PC-3 (cell line): Measurements from ENCODE around the gene HMG20A.

Experiments
- EZH2 ChIP-seq: fragments of 300-600 bp; sonication (generic); IDR thresholded peaks from one replicate; pipeline ENCODE4 v1.6.1; 2017; ENCODE audit warnings: antibody characterized with exemption, mild to moderate bottlenecking, low read length; ENCODE audit not compliant: unreplicated experiment
- EZH2phosphoT487 ChIP-seq: fragments of 300-600 bp; sonication (generic); IDR thresholded peaks from 2 replicates; pipeline ENCODE4 v1.6.1; 2018; ENCODE audit warnings: mild to moderate bottlenecking, antibody characterized with exemption, low read length, borderline replicate concordance
- TF ChIP-seq, protein P1 (sequence below): fragments of 300-600 bp; sonication (generic); conservative IDR thresholded peaks from 2 replicates; pipeline ENCODE4 v1.5.1; 2017; ENCODE audit warnings: antibody characterized with exemption, low read depth, mild to moderate bottlenecking, low read length

DNA sequence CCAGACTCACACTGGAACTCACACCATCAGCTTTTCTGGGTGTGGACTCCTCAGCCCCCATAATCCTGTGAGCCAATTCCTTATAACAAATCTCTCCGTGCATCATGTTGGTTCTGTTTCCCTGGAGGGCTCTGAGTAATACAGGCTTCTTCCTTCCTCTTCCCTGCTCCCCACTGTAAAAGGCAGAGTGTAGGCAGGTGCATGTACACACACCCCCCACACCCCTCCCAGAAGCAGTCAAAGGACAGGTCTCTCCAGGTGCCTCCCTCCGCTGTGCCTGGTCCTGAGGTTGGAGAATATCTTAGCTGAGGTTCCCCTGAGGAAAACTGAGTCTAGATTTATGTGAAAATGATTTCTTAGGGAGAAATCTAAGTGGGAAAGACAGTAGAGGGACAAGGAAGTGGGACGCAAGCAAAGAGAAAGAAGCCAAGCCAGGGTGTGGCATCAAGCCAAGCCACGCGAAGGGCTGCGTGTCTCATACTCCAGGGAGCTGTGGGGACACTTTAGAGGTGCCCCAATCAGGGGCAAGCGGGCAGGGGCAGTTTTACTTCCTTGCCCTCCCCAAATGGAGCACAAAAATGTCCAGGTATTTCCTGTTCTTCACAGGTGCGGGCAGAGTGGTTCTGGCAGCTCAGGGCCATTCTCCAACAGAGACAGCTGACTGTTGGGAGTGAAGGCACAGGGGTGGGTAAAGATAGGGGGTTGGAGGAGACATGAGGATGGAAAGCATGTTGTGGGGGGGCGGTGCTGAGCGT lies 86.6 kb downstream of the HMG20A start:
- TF ChIP-seq, protein P1, sequence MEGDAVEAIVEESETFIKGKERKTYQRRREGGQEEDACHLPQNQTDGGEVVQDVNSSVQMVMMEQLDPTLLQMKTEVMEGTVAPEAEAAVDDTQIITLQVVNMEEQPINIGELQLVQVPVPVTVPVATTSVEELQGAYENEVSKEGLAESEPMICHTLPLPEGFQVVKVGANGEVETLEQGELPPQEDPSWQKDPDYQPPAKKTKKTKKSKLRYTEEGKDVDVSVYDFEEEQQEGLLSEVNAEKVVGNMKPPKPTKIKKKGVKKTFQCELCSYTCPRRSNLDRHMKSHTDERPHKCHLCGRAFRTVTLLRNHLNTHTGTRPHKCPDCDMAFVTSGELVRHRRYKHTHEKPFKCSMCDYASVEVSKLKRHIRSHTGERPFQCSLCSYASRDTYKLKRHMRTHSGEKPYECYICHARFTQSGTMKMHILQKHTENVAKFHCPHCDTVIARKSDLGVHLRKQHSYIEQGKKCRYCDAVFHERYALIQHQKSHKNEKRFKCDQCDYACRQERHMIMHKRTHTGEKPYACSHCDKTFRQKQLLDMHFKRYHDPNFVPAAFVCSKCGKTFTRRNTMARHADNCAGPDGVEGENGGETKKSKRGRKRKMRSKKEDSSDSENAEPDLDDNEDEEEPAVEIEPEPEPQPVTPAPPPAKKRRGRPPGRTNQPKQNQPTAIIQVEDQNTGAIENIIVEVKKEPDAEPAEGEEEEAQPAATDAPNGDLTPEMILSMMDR, result no peak
- TF ChIP-seq EZH2phosphoT487 (no peak), EZH2 (no peak)
